ENCODE measurements around the gene CTAGE1. TPM values are rescaled to one million over a fixed set of nuclear protein-coding genes. Genes with fewer than 3 reads are reported as not detected.

Gene CTAGE1
- total and polyA plus RNA-seq, 2 donors (not counting 3 experiments of a cell fraction or from before 2014, with no cell fraction given): not detected

DNA sequence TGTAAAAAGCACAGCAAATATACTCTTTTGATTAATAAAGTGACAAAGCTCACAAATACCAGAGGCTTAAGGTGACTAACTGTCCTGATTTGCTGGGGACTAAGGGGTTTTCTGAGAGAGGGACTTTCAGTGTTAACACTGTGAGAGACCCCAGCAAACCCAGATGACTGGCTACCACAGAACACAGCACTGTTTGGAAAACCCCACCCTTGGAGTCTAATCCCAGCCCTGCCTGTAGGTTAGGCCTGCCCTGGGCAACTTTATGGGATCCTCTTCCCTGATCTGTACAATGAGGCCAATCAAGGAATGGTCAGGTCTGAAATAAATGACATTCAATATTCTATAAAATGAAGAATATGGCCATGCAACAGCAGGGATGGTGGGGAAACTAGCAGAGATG, 30.5 kb upstream of the CTAGE1 start:
- no peak overlapping the region for H3K4me2 ChIP-seq (ENCODE audit: insufficient read depth, low read length)
- ChIA-PET CTCF (interaction anchor here (1.7 kb wide), 1 partner anchor 70 kb away, joined by 3 read pairs; no protein-coding TSS in a partner anchor), POLR2A (no interaction called here)
- H3K4me1 ChIP-seq (ENCODE audit: control insufficient read depth, extremely low read depth, insufficient read depth, low read length): peaks cover 15% of the 10 kb centered on the region
- DNase-seq (ENCODE audit: low read depth, low spot score) (no peak), FAIRE-seq (no peak)
- no peaks in the 10 kb centered on the region for H3K36me3 ChIP-seq (ENCODE audit: control insufficient read depth in 2 of 2, extremely low read depth in 1 of 2, insufficient read depth in 2 of 2, low read length in 2 of 2)
- peaks cover 2% of the 10 kb centered on the region for H3K9me3 ChIP-seq (replicated peaks; ENCODE audit: control insufficient read depth, insufficient read depth, low read length)
- H3K4me3 ChIP-seq (replicated peaks in 1 of 3; ENCODE audit: insufficient read depth in 1 of 3, low read depth in 1 of 3, low read length in 3 of 3): no peak overlapping the region
- no peaks in the 10 kb centered on the region for H3K79me2 ChIP-seq (ENCODE audit: control insufficient read depth, insufficient read depth, low read length)
- TF ChIP-seq JUN (IDR thresholded peaks at IDR 0.05; ENCODE audit: borderline replicate concordance, insufficient read depth, insufficient read length, low read depth): no peak
- TF ChIP-seq EZH2 (IDR thresholded peaks at IDR 0.05; ENCODE audit: borderline replicate concordance, low read depth, low read length, severe bottlenecking): no peak
- no peak for TF ChIP-seq MYC (IDR thresholded peaks at IDR 0.05; ENCODE audit: low read depth, low read length)
- no peak for TF ChIP-seq GATA2 (IDR thresholded peaks at IDR 0.05; ENCODE audit: insufficient read depth, insufficient read length, low read depth, low read length)
- TF ChIP-seq, protein P1, sequence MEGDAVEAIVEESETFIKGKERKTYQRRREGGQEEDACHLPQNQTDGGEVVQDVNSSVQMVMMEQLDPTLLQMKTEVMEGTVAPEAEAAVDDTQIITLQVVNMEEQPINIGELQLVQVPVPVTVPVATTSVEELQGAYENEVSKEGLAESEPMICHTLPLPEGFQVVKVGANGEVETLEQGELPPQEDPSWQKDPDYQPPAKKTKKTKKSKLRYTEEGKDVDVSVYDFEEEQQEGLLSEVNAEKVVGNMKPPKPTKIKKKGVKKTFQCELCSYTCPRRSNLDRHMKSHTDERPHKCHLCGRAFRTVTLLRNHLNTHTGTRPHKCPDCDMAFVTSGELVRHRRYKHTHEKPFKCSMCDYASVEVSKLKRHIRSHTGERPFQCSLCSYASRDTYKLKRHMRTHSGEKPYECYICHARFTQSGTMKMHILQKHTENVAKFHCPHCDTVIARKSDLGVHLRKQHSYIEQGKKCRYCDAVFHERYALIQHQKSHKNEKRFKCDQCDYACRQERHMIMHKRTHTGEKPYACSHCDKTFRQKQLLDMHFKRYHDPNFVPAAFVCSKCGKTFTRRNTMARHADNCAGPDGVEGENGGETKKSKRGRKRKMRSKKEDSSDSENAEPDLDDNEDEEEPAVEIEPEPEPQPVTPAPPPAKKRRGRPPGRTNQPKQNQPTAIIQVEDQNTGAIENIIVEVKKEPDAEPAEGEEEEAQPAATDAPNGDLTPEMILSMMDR (IDR thresholded peaks at IDR 0.05; ENCODE audit: extremely low read depth in 1 of 2, insufficient read depth in 1 of 2, low read depth in 1 of 2, low read length in 2 of 2): no peak
- TF ChIP-seq POLR2A (IDR thresholded peaks at IDR 0.05; ENCODE audit: low read depth, low read length): no peak
- TF ChIP-seq, protein P2, sequence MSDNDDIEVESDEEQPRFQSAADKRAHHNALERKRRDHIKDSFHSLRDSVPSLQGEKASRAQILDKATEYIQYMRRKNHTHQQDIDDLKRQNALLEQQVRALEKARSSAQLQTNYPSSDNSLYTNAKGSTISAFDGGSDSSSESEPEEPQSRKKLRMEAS (IDR thresholded peaks at IDR 0.05; ENCODE audit: insufficient read depth, insufficient read length): no peak
- TF ChIP-seq FOS (IDR thresholded peaks at IDR 0.05; ENCODE audit: borderline replicate concordance, insufficient read depth, low read length): no peak
- no peak for TF ChIP-seq POLR2AphosphoS5 (IDR thresholded peaks at IDR 0.05; ENCODE audit: insufficient read depth, low read depth, low read length)
- no TSS peak for BruUV-seq (replicated peaks)
- H3K9ac ChIP-seq (replicated peaks; ENCODE audit: extremely low read depth, insufficient read depth, low read length): no peak overlapping the region
- H2AFZ ChIP-seq (ENCODE audit: low read depth, low read length): no peak overlapping the region
- dilution Hi-C loops (cut with MboI; ENCODE audit: extremely low pct_ligation_motif_present, low sequenced_read_pairs) (loop anchor here (25.0 kb wide), 1 partner anchor 261 kb away; no protein-coding TSS in a partner anchor), intact Hi-C loops (cut with micrococcal nuclease) (no loop called here)
- H3K9me1 ChIP-seq (replicated peaks; ENCODE audit: control insufficient read depth, extremely low read depth, insufficient read depth, low read length): no peaks in the 10 kb centered on the region
- no peaks in the 10 kb centered on the region for H4K20me1 ChIP-seq (replicated peaks; ENCODE audit: control insufficient read depth, extremely low read depth, insufficient read depth, low read length)
- H3K27me3 ChIP-seq (ENCODE audit: control insufficient read depth in 2 of 2, insufficient read depth in 2 of 2, low read length in 2 of 2): no peaks in the 10 kb centered on the region
- H3K27ac ChIP-seq (ENCODE audit: insufficient read depth, low read depth, low read length): no peak overlapping the region

All from endothelial cell of umbilical vein (primary cell).